Esophagus squamous epithelium (tissue), 5 donors: ENCODE measurements around the gene AFF3. TPM values are rescaled to one million over a fixed set of nuclear protein-coding genes. Genes with fewer than 3 reads are reported as not detected.

Experiments
- DNase-seq: peaks from one replicate; lab custom pipeline; 2025; lab: John Stamatoyannopoulos, UW
- H3K27ac ChIP-seq, 4 donors: fragments of 200-600 bp; sonication (generic); one replicate each; pipeline ENCODE4 v1.5.1; 2016 to 2019; ENCODE audit warnings: mild to moderate bottlenecking in 1 of 4
- H3K27me3 ChIP-seq, 4 donors: fragments of 200-600 bp; sonication (generic); 1 replicate in 3 of 4; 2 replicates in 1 of 4; pipeline versions ENCODE4 v1.5.1 to v1.6.0; 2017 to 2021; ENCODE audit warnings: antibody characterized with exemption in 1 of 4
- H3K36me3 ChIP-seq, 3 donors: fragments of 200-600 bp; sonication (generic); one replicate each; pipeline ENCODE4 v1.5.1; 2016 to 2019
- H3K4me1 ChIP-seq, 3 donors: fragments of 200-600 bp; sonication (generic); one replicate each; pipeline ENCODE4 v1.5.1; 2017 to 2019
- H3K4me3 ChIP-seq, 4 donors: fragments of 200-600 bp; sonication (generic); 1 replicate in 3 of 4; 2 replicates in 1 of 4; pipeline ENCODE4 v1.5.1; 2016 to 2019; ENCODE audit warnings: mild to moderate bottlenecking in 2 of 4, moderate library complexity in 1 of 4
- H3K9me3 ChIP-seq, 3 donors: fragments of 200-600 bp; sonication (generic); one replicate each; pipeline ENCODE4 v1.5.1; 2016 to 2019
- POLR2A ChIP-seq, 4 donors: fragments of 450-650 bp; IDR thresholded peaks; one replicate each; pipeline ENCODE4 v1.6.1; 2017; ENCODE audit warnings: antibody characterized with exemption in 4 of 4, mild to moderate bottlenecking in 4 of 4, moderate library complexity in 3 of 4
- WGBS, 2 donors: methylation state at CpG; one replicate each; pipeline ENCODE4 v1.1.5; 2018; 5-methylcytosine and 5-hydroxymethylcytosine counted together
- intact Hi-C: fragments of 100-400 bp; cut with DNase I; formaldehyde crosslinking; loops from one replicate; pipeline ENCODE4 v1.15.0; 2022
- total RNA-seq, 4 donors: library from RNA; depleted of rRNA; stranded (reverse); fragments of >200 nt; gene quantifications; one replicate each; pipeline ENCODE4 v1.1.0, GENCODE V29; 2016
- TF ChIP-seq, protein P1 (sequence below), 6 experiments: fragments of 450-650 bp in 4 of 6; fragments of 200-600 bp in 2 of 6; sonication (generic) in 2 of 6; IDR thresholded peaks; one replicate each; pipeline ENCODE4 v1.5.1; 2016 to 2019; ENCODE audit warnings: antibody characterized with exemption in 6 of 6, mild to moderate bottlenecking in 4 of 6, moderate library complexity in 4 of 6
- donor health status: DM: yes; HTN: yes; CAD: no.

AFF3 gene
- total RNA-seq, 4 donors from 2014 or later, result 1.2 to 9.7 (median 3.8) TPM

DNA sequence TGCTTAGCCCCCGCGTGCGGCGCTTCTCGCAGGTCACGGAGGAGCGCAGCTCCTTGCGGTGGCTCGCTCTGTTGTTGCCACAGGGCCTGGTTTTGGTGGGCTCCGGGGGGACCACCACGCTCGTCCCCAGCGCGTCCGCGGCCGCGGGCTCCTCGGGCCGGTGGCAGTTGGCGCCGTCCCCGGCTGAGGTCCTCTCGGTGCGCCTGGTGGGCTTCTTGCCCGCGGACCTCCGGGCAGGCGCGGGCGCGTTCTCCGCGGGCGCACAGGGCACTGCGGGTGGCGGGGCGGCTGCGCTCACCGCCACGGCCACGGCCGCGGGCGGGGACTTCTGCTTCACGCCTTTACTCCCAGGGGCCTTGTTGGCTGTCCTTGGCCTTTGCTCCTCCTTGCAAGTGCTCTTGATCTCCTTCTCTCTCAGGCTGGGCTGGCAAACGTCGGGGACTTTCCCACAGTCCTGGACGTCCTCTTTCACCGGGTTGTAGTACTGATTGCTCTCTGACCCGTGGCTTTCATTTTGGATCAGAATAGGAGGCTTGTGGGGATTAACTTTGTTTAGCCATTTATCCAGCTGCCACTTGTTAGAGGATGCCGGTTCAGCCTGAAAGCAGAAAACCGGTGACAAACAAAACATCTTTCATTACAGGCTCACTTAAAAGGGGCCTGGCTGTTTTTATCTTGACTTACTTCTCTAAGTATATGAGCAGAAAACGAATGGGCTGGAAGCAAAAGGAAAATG is 548.5 kb downstream of the AFF3 start:
- Histone ChIP-seq H3K4me3 (no peak overlapping the region), H3K9me3 (no peaks in the 10 kb centered on the region), H3K36me3 (no peaks in the 10 kb centered on the region), H3K27ac (no peak overlapping the region), H3K27me3 (no peaks in the 10 kb centered on the region), H3K4me1 (peaks cover 0 to 9% (median 0%) of the 10 kb centered on the region in 3 donors)
- no peak for DNase-seq
- WGBS, 2 donors, result 55 to 78% methylated on average over 10 to 20 of the region's 54 CpGs
- TF ChIP-seq POLR2A (IDR thresholded peaks at IDR 0.05), result no peak
- TF ChIP-seq, protein P1, sequence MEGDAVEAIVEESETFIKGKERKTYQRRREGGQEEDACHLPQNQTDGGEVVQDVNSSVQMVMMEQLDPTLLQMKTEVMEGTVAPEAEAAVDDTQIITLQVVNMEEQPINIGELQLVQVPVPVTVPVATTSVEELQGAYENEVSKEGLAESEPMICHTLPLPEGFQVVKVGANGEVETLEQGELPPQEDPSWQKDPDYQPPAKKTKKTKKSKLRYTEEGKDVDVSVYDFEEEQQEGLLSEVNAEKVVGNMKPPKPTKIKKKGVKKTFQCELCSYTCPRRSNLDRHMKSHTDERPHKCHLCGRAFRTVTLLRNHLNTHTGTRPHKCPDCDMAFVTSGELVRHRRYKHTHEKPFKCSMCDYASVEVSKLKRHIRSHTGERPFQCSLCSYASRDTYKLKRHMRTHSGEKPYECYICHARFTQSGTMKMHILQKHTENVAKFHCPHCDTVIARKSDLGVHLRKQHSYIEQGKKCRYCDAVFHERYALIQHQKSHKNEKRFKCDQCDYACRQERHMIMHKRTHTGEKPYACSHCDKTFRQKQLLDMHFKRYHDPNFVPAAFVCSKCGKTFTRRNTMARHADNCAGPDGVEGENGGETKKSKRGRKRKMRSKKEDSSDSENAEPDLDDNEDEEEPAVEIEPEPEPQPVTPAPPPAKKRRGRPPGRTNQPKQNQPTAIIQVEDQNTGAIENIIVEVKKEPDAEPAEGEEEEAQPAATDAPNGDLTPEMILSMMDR (IDR thresholded peaks at IDR 0.05), result no peak
- intact Hi-C loops, result no loop called here

DNA sequence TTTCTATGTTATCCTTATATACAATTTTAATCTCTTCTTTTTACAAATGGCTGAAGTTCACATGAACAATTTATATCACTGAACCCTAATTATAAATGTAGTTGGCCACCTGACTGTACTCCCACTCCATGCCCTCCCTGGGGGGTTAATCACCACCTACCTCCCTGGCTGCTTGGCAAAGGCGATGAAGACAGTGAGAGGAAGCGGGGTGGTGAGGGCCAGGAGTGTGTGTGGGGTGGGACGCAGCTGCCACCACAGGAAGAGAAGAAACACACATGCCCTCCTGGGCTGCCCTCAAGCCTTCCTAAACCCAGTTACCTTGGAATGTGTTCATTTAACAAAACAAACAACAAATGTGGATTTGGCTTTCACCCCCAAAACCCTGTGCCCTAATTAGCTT is 565.6 kb downstream of the AFF3 start:
- TF ChIP-seq POLR2A (IDR thresholded peaks at IDR 0.05), result no peak
- TF ChIP-seq, protein P1 (IDR thresholded peaks at IDR 0.05), result no peak
- Histone ChIP-seq H3K4me1 (peaks cover 0 to 20% (median 0%) of the 10 kb centered on the region in 3 donors), H3K9me3 (no peaks in the 10 kb centered on the region), H3K36me3 (no peaks in the 10 kb centered on the region), H3K4me3 (no peak overlapping the region), H3K27me3 (no peaks in the 10 kb centered on the region), H3K27ac (no peak overlapping the region)
- DNase-seq, result no peak
- 67 to 68% methylated on average over 3 of the region's 3 CpGs for WGBS, 2 donors
- intact Hi-C loops, result no loop called here

DNA sequence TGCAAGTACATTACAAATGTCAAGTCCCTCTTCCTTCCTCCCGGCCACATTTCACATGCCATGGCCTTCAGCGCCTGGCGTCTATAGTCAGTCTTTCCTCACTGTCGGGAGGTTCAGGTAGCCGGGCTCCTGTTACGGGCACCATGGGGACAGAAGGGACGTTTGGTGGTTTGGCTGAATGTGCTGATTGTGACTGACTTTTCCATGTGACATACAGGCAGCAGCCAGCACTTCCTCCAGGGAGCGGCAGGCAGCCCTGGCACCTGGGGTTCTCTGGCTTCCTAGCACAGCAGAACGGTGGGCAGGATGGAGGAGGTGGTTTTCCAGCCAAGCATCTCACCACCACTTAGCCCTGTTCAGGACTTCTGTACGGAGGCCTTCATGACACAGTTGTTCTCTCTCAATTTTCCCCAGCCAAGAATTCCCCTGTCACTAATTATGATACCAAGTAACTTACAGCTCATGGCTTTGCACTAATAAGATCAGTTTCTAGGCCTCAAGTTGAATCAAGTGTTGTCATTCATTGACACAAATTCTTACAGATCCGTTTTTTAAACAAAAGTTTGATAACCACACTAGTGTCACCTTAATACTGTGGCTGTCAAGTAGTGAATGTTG is 568.6 kb downstream of the AFF3 start:
- WGBS, 2 donors, result 80 to 82% methylated on average over 9 to 10 of the region's 11 CpGs
- no peak overlapping the region for H3K27ac ChIP-seq
- peaks cover 0 to 10% (median 0%) of the 10 kb centered on the region in 3 donors for H3K4me1 ChIP-seq
- no peaks in the 10 kb centered on the region for H3K9me3 ChIP-seq
- intact Hi-C loops, result no loop called here
- no peak for TF ChIP-seq POLR2A (IDR thresholded peaks at IDR 0.05)
- TF ChIP-seq, protein P1 (IDR thresholded peaks at IDR 0.05), result no peak
- H3K36me3 ChIP-seq, result no peaks in the 10 kb centered on the region
- H3K27me3 ChIP-seq, result no peaks in the 10 kb centered on the region
- DNase-seq, result no peak
- H3K4me3 ChIP-seq, result no peak overlapping the region

DNA sequence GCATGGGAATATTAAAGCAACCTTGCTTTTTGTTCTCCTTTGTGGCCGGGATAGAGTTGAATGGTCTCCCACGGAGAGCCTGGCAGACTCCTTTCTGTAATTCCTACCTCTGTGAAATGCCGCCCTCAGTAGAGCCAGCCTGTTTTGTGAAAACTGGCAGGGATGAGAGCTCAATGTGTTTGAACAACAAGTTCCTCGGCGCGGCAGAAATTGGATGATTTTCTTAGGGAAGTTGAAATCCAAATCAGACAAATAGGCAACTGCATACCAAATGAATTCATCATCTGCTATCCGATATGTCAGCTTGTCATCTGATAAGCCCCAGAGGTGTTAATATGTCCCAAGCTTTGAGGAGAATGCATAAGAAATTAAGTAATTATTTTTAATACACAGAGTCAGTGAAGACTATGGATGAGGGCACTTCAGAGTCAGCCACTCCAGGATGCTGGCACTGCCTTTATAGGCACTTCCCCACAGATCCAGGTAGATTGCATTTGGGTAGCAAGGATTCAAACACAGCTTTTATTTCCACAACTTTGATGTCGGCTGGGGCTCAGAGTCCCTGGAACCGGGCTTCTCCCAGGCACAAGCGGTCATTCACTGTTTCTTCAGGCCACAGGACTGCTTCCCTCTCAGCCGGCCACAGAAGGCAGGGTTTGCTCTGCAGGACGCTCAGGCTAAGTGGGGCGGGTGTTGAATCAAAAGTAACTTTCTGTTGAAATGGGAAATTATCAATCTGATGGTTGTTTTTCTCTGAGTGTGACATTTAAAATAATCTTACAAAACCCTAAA is 569.8 kb downstream of the AFF3 start:
- H3K27me3 ChIP-seq, result no peaks in the 10 kb centered on the region
- no peaks in the 10 kb centered on the region for H3K36me3 ChIP-seq
- intact Hi-C loops, result no loop called here
- peak overlapping the region in 2 of 4 donors; percentile 12 to 42 for H3K27ac ChIP-seq
- TF ChIP-seq POLR2A (IDR thresholded peaks at IDR 0.05), result no peak
- no peaks in the 10 kb centered on the region for H3K9me3 ChIP-seq
- 53 to 69% methylated on average over 8 to 12 of the region's 13 CpGs for whole genome bisulfite sequencing, 2 donors
- DNase-seq, result no peak
- H3K4me1 ChIP-seq, result peaks cover 0 to 10% (median 0%) of the 10 kb centered on the region in 3 donors
- no peak overlapping the region for H3K4me3 ChIP-seq

DNA sequence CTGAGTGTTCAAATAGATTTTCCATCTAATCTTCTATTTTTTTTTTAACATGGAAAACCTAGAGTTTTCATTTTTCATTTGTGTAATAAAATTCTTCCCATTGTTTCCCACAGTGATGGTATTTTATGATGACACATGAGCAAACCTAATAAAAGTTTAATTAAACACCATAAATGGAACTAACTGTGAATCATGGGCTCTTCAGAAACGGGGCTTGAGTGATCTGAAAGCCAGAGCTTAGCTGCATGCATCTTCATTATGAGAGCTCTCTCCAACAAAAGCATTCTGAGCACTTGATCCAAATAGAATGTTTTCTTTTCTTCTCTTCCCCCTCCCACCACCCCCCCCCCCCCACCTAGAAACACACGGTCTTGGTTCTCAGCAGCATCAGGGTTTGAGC is 570.4 kb downstream of the AFF3 start:
- peak overlapping the region in 2 of 4 donors; percentile 12 to 42 for H3K27ac ChIP-seq
- H3K27me3 ChIP-seq, result no peaks in the 10 kb centered on the region
- 13 to 30% methylated on average over 2 of the region's 2 CpGs for WGBS, 2 donors
- H3K4me3 ChIP-seq, result no peak overlapping the region
- no peaks in the 10 kb centered on the region for H3K9me3 ChIP-seq
- peaks cover 0 to 10% (median 0%) of the 10 kb centered on the region in 3 donors for H3K4me1 ChIP-seq
- DNase-seq, result no peak
- intact Hi-C loops, result no loop called here
- no peaks in the 10 kb centered on the region for H3K36me3 ChIP-seq
- no peak for TF ChIP-seq POLR2A (IDR thresholded peaks at IDR 0.05)
- TF ChIP-seq, protein P1 (IDR thresholded peaks at IDR 0.05), result no peak
